ENCODE measurements around the gene UBE2E2. TPM values are rescaled to one million over a fixed set of nuclear protein-coding genes. Genes with fewer than 3 reads are reported as not detected.

UBE2E2 gene
- total RNA-seq, 1 experiment from 2014 or later, result 64.3 TPM

GRCh38 chr3:23241256-23241655, 38.1 kb downstream of the UBE2E2 start:
- TF ChIP-seq, protein P1, sequence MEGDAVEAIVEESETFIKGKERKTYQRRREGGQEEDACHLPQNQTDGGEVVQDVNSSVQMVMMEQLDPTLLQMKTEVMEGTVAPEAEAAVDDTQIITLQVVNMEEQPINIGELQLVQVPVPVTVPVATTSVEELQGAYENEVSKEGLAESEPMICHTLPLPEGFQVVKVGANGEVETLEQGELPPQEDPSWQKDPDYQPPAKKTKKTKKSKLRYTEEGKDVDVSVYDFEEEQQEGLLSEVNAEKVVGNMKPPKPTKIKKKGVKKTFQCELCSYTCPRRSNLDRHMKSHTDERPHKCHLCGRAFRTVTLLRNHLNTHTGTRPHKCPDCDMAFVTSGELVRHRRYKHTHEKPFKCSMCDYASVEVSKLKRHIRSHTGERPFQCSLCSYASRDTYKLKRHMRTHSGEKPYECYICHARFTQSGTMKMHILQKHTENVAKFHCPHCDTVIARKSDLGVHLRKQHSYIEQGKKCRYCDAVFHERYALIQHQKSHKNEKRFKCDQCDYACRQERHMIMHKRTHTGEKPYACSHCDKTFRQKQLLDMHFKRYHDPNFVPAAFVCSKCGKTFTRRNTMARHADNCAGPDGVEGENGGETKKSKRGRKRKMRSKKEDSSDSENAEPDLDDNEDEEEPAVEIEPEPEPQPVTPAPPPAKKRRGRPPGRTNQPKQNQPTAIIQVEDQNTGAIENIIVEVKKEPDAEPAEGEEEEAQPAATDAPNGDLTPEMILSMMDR (IDR thresholded peaks at IDR 0.05; ENCODE audit: unreplicated experiment), result no peak
- peaks cover 18% of the 10 kb centered on the region for H3K4me1 Mint-ChIP-seq (ENCODE audit: insufficient read depth, unreplicated experiment)
- H3K36me3 Mint-ChIP-seq (ENCODE audit: insufficient read depth, unreplicated experiment), result no peaks in the 10 kb centered on the region
- no peaks in the 10 kb centered on the region for H3K9me3 Mint-ChIP-seq (ENCODE audit: unreplicated experiment)
- H3K27ac Mint-ChIP-seq (ENCODE audit: low read depth, unreplicated experiment), result no peak overlapping the region
- no peak overlapping the region for H3K4me3 Mint-ChIP-seq (ENCODE audit: unreplicated experiment)
- no peak for DNase-seq (ENCODE audit: unreplicated experiment)
- ChIA-PET POLR2A (interaction anchor here (0.9 to 1.3 kb wide), 2 partner anchors 14 kb away, joined by 3 read pairs; no protein-coding TSS in a partner anchor), CTCF (no interaction called here)
- H3K27me3 Mint-ChIP-seq (ENCODE audit: insufficient read depth, unreplicated experiment), result no peaks in the 10 kb centered on the region
- intact Hi-C loops (cut with micrococcal nuclease), result no loop called here
- BruUV-seq (replicated peaks), result no TSS peak

DNA sequence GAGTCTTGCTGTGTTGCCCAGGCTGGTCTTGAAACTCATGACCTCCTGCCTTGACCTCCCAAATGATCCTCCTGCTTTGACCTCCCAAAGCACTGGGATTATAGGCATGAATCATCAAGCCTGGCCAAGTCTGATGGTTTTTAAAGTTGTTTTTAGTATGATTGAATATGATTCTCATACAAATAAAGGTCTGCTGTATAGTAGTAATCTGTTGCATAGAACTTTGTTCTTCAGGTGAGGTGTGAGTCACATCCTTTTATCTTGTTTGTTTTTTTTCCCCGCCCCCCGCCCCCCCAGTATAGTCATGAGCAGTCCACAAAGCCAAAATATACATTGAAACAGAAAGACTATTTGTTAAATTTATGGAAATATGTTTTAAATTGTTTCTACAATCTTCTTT, 39.0 kb downstream of the UBE2E2 start:
- no peaks in the 10 kb centered on the region for H3K36me3 Mint-ChIP-seq (ENCODE audit: insufficient read depth, unreplicated experiment)
- ChIA-PET CTCF (no interaction called here), POLR2A (interaction anchor here (0.9 kb wide), 1 partner anchor 13 kb away, joined by 3 read pairs; no protein-coding TSS in a partner anchor)
- H3K4me3 Mint-ChIP-seq (ENCODE audit: unreplicated experiment), result no peak overlapping the region
- no peaks in the 10 kb centered on the region for H3K27me3 Mint-ChIP-seq (ENCODE audit: insufficient read depth, unreplicated experiment)
- no peak overlapping the region for H3K27ac Mint-ChIP-seq (ENCODE audit: low read depth, unreplicated experiment)
- BruUV-seq (replicated peaks), result no TSS peak
- intact Hi-C loops (cut with micrococcal nuclease), result no loop called here
- H3K9me3 Mint-ChIP-seq (ENCODE audit: unreplicated experiment), result no peaks in the 10 kb centered on the region
- TF ChIP-seq, protein P1 (IDR thresholded peaks at IDR 0.05; ENCODE audit: unreplicated experiment), result no peak
- peaks cover 18% of the 10 kb centered on the region for H3K4me1 Mint-ChIP-seq (ENCODE audit: insufficient read depth, unreplicated experiment)
- DNase-seq (ENCODE audit: unreplicated experiment), result peak; percentile 45

- intact Hi-C loops (cut with micrococcal nuclease), result no loop called here
- peaks cover 4% of the 10 kb centered on the region for H3K36me3 Mint-ChIP-seq (ENCODE audit: insufficient read depth, unreplicated experiment)
- no TSS peak for BruUV-seq (replicated peaks)
- TF ChIP-seq, protein P1 (IDR thresholded peaks at IDR 0.05; ENCODE audit: unreplicated experiment), result no peak
- no peak overlapping the region for H3K27ac Mint-ChIP-seq (ENCODE audit: low read depth, unreplicated experiment)
- no peaks in the 10 kb centered on the region for H3K27me3 Mint-ChIP-seq (ENCODE audit: insufficient read depth, unreplicated experiment)
- ChIA-PET POLR2A (interaction anchor here (0.8 to 1.4 kb wide), 2 partner anchors 13 to 974 kb away, joined by 3 to 5 read pairs; no protein-coding TSS in a partner anchor), CTCF (interaction anchor here (0.6 kb wide), 2 partner anchors 14 to 930 kb away, joined by 3 to 5 read pairs; no protein-coding TSS in a partner anchor)
- H3K4me3 Mint-ChIP-seq (ENCODE audit: unreplicated experiment), result no peak overlapping the region
- H3K9me3 Mint-ChIP-seq (ENCODE audit: unreplicated experiment), result no peaks in the 10 kb centered on the region
- H3K4me1 Mint-ChIP-seq (ENCODE audit: insufficient read depth, unreplicated experiment), result peaks cover 18% of the 10 kb centered on the region
- no peak for DNase-seq (ENCODE audit: unreplicated experiment)
Observed at GRCh38 chr3:23244324-23245041, 41.4 kb downstream of the UBE2E2 start.

- Mint-ChIP-seq H3K27ac (ENCODE audit: low read depth, unreplicated experiment) (no peak overlapping the region), H3K36me3 (ENCODE audit: insufficient read depth, unreplicated experiment) (peaks cover 4% of the 10 kb centered on the region), H3K4me3 (ENCODE audit: unreplicated experiment) (no peak overlapping the region), H3K4me1 (ENCODE audit: insufficient read depth, unreplicated experiment) (peaks cover 9% of the 10 kb centered on the region), H3K9me3 (ENCODE audit: unreplicated experiment) (no peaks in the 10 kb centered on the region), H3K27me3 (ENCODE audit: insufficient read depth, unreplicated experiment) (no peaks in the 10 kb centered on the region)
- TF ChIP-seq, protein P1 (IDR thresholded peaks at IDR 0.05; ENCODE audit: unreplicated experiment), result no peak
- intact Hi-C loops (cut with micrococcal nuclease), result no loop called here
- DNase-seq (ENCODE audit: unreplicated experiment), result no peak
- ChIA-PET CTCF (interaction anchor here (0.6 kb wide), 1 partner anchor 460 kb away, joined by 3 read pairs; no protein-coding TSS in a partner anchor), POLR2A (no interaction called here)
- no TSS peak for BruUV-seq (replicated peaks)
Observed at GRCh38 chr3:23246651-23247050, 43.5 kb downstream of the UBE2E2 start.

Measured in MCF 10A (cell line).